Common myeloid progenitor, CD34-positive (primary cell): ENCODE measurements around the gene UCN.
"Not testable (repeated sequence)": the region's sequence is repeated elsewhere in the genome, so short reads cannot be mapped to it uniquely, and the experiment has no call there.

Source experiments
- CTCF ChIA-PET: fragments of 350-600 bp; sonication (Branson Sonifier 250); formaldehyde crosslinking; loops from one replicate; lab custom pipeline; 2021; ENCODE audit warnings: antibody characterized with exemption; lab: Charles Lee
- POLR2A ChIA-PET: fragments of 350-600 bp; sonication (Branson Sonifier 250); formaldehyde crosslinking; loops from one replicate; lab custom pipeline; 2021; ENCODE audit warnings: antibody characterized with exemption; lab: Charles Lee
- DNase-seq, 3 donors: peaks; one replicate each; pipeline versions ENCODE4 v3.0.0 to v3.0.0-alpha.2; 2013
- H3K27ac ChIP-seq, 2 experiments: 1 replicate in 1 of 2; 2 replicates in 1 of 2; pipeline ENCODE4 v1.7.0; 2013; ENCODE audit warnings: inconsistent platforms in 2 of 2, low read length in 2 of 2, mild to moderate bottlenecking in 2 of 2, low read depth in 1 of 2, moderate library complexity in 1 of 2; ENCODE audit not compliant: severe bottlenecking in 2 of 2, insufficient read depth in 1 of 2, poor library complexity in 1 of 2
- H3K27me3 ChIP-seq, 5 experiments: replicated peaks in 2 of 5; 1 replicate in 3 of 5; 2 replicates in 2 of 5; pipeline versions ENCODE4 v1.6.1 to v1.7.0; 2013; ENCODE audit warnings: low read length in 4 of 5, mild to moderate bottlenecking in 2 of 5, moderate library complexity in 2 of 5, inconsistent platforms in 1 of 5; ENCODE audit not compliant: insufficient read depth in 5 of 5, control insufficient read depth in 4 of 5
- H3K36me3 ChIP-seq, 4 experiments: 1 replicate in 2 of 4; 2 replicates in 2 of 4; pipeline versions ENCODE4 v1.6.1 to v1.7.0; 2013; ENCODE audit warnings: low read length in 3 of 4, control low read depth in 1 of 4, mild to moderate bottlenecking in 1 of 4; ENCODE audit not compliant: control insufficient read depth in 4 of 4, insufficient read depth in 4 of 4
- H3K4me1 ChIP-seq, 4 experiments: 1 replicate in 3 of 4; 2 replicates in 1 of 4; pipeline versions ENCODE4 v1.6.1 to v1.7.1; 2013; ENCODE audit warnings: low read length in 3 of 4, mild to moderate bottlenecking in 3 of 4, control low read depth in 1 of 4, inconsistent platforms in 1 of 4, moderate library complexity in 1 of 4; ENCODE audit not compliant: control insufficient read depth in 4 of 4, insufficient read depth in 4 of 4; ENCODE audit errors: control extremely low read depth in 1 of 4
- H3K4me3 ChIP-seq, 7 experiments: 1 replicate in 4 of 7; 2 replicates in 3 of 7; pipeline versions ENCODE4 v1.5.1 to v1.7.0; 2013; ENCODE audit warnings: mild to moderate bottlenecking in 7 of 7, low read length in 6 of 7, moderate library complexity in 6 of 7, inconsistent platforms in 2 of 7, low read depth in 2 of 7, control low read depth in 1 of 7; ENCODE audit not compliant: insufficient read depth in 4 of 7, control insufficient read depth in 1 of 7; ENCODE audit errors: extremely low read depth in 1 of 7
- H3K9me3 ChIP-seq, 5 experiments: 1 replicate in 4 of 5; 2 replicates in 1 of 5; pipeline versions ENCODE4 v1.6.1 to v1.7.1; 2013; ENCODE audit warnings: low read length in 4 of 5, mild to moderate bottlenecking in 2 of 5, inconsistent platforms in 1 of 5, low read depth in 1 of 5, moderate library complexity in 1 of 5; ENCODE audit not compliant: control insufficient read depth in 4 of 5, insufficient read depth in 2 of 5; ENCODE audit errors: control extremely low read depth in 1 of 5
- WGBS: methylation state at CpG from one replicate; pipeline ENCODE4 v1.1.5; 2013; ENCODE audit not compliant: insufficient coverage; 5-methylcytosine and 5-hydroxymethylcytosine counted together

UCN gene

GRCh38 chr2:27323596-27324285 is 15.5 kb upstream of the UCN start:
- POLR2A ChIA-PET, result interaction anchor here (1.0 to 2.1 kb wide), 2 partner anchors 9 to 27 kb away, joined by 3 to 5 read pairs; no protein-coding TSS in a partner anchor
- Histone ChIP-seq H3K9me3 (no peaks in the 10 kb centered on the region), H3K36me3 (peaks cover 18 to 39% (median 23%) of the 10 kb centered on the region in 4 experiments), H3K4me3 (peak overlapping the region in 6 of 7 experiments; percentile 85 to 99 (median 94)), H3K27ac (peak overlapping the region; percentile 98 to 99), H3K27me3 (no peaks in the 10 kb centered on the region), H3K4me1 (peaks cover 9 to 22% (median 15%) of the 10 kb centered on the region in 4 experiments)
- CTCF ChIA-PET, result interaction anchor here (0.6 to 5.4 kb wide), 10 partner anchors 18 to 93 kb away, joined by 3 to 28 read pairs (median 4); partner anchors contain the start of gene TRIM54
- WGBS, result 33% methylated on average over 2 of the region's 5 CpGs
- DNase-seq, result no peak

- peaks cover 9 to 22% (median 15%) of the 10 kb centered on the region in 4 experiments for H3K4me1 ChIP-seq
- H3K27me3 ChIP-seq, result no peaks in the 10 kb centered on the region
- peak within 1 kb of the TSS; percentile 85 to 99 (median 93) for H3K4me3 ChIP-seq
- ChIA-PET CTCF (interaction anchor here (0.6 to 5.4 kb wide), 11 partner anchors 18 to 224 kb away, joined by 3 to 28 read pairs (median 3); partner anchors contain the start of gene TRIM54), POLR2A (interaction anchor here (0.5 to 2.1 kb wide), 3 partner anchors 9 to 70 kb away, joined by 3 to 5 read pairs (median 4); no protein-coding TSS in a partner anchor)
- 0% methylated on average over 31 of the region's 39 CpGs for WGBS
- H3K36me3 ChIP-seq, result peaks cover 12 to 32% (median 16%) of the 10 kb centered on the region in 4 experiments
- peak within 1 kb of the TSS; percentile 98 to 99 for H3K27ac ChIP-seq
- DNase-seq, result peak; percentile 82 to 89 (median 86)
- no peaks in the 10 kb centered on the region for H3K9me3 ChIP-seq
Observed at GRCh38 chr2:27322766-27323595, 14.7 kb upstream of the UCN start, which contains the start of gene MPV17. TSS of gene MPV17 (minus strand) at chr2:27323097. CDS start at chr2:27322517, 580 bp downstream.

- Histone ChIP-seq H3K4me3 (peak overlapping the region; percentile 85 to 99 (median 93)), H3K36me3 (peaks cover 9 to 32% (median 14%) of the 10 kb centered on the region in 4 experiments), H3K27me3 (no peaks in the 10 kb centered on the region), H3K4me1 (peaks cover 9 to 22% (median 15%) of the 10 kb centered on the region in 4 experiments), H3K9me3 (no peaks in the 10 kb centered on the region), H3K27ac (peak overlapping the region; percentile 98 to 99)
- CTCF ChIA-PET, result interaction anchor here (0.6 to 5.4 kb wide), 10 partner anchors 14 to 276 kb away, joined by 3 to 28 read pairs (median 4); partner anchors contain the start of genes EIF2B4, SNX17, TRIM54 and UCN
- peak in 2 of 3 donors; percentile 26 to 47 for DNase-seq
- WGBS, result 0% methylated on average over 4 of the region's 10 CpGs
- POLR2A ChIA-PET, result interaction anchor here (0.5 to 2.1 kb wide), 2 partner anchors 28 to 69 kb away, joined by 4 to 5 read pairs; no protein-coding TSS in a partner anchor
Observed at GRCh38 chr2:27322301-27322765, 14.1 kb upstream of the UCN start.

- peak in 2 of 3 donors; percentile 9 to 39 for DNase-seq
- Histone ChIP-seq H3K27me3 (no peaks in the 10 kb centered on the region), H3K9me3 (no peaks in the 10 kb centered on the region), H3K27ac (no peak overlapping the region), H3K4me3 (no peak overlapping the region), H3K36me3 (peaks cover under 1 to 32% (median 10%) of the 10 kb centered on the region in 4 experiments), H3K4me1 (peaks cover 9 to 22% (median 15%) of the 10 kb centered on the region in 4 experiments)
- ChIA-PET CTCF (interaction anchor here (1.0 to 5.4 kb wide), 5 partner anchors 9 to 49 kb away, joined by 4 to 28 read pairs (median 10); partner anchors contain the start of genes EIF2B4, SNX17 and UCN), POLR2A (no interaction called here)
- 90% methylated on average over 8 of the region's 8 CpGs for WGBS
Observed at GRCh38 chr2:27320958-27321543, 12.8 kb upstream of the UCN start.

- H3K27me3 ChIP-seq, DNase-seq, H3K27ac ChIP-seq, H3K9me3 ChIP-seq, POLR2A ChIA-PET, H3K4me3 ChIP-seq: not testable (repeated sequence)
- WGBS, result 98% methylated on average over 12 of the region's 15 CpGs
- Histone ChIP-seq H3K36me3 (peaks cover 0 to 26% (median 10%) of the 10 kb centered on the region in 4 experiments), H3K4me1 (peaks cover 9 to 22% (median 15%) of the 10 kb centered on the region in 4 experiments)
- CTCF ChIA-PET, result interaction anchor here (1.0 to 5.4 kb wide), 5 partner anchors 8 to 36 kb away, joined by 4 to 28 read pairs (median 5); partner anchors contain the start of gene UCN
Observed at GRCh38 chr2:27319839-27320238, 11.6 kb upstream of the UCN start.
